ENCODE results near the gene SLC15A3.
A peak's percentile ranks its signal among the peaks of the same experiment; 100 is the strongest.

The SLC15A3 gene

GRCh38 chr11:60900673-60901404, 51.1 kb downstream of the SLC15A3 start:
- H3K4me3 ChIP-seq = no peak overlapping the region
- peaks cover 78 to 92% (median 87%) of the 10 kb centered on the region in 11 experiments for H3K36me3 ChIP-seq
- peak overlapping the region in 4 of 11 experiments; percentile 2 to 18 (median 12); a peak in 3 of 22 replicates for H3K9ac ChIP-seq
- no peak overlapping the region for H3K4me2 ChIP-seq
- TF ChIP-seq Cebpa-rat (IDR thresholded peaks at IDR 0.05) = no peak
- no peak overlapping the region for H3K27ac ChIP-seq
- H3K4me1 ChIP-seq = peaks cover 15 to 26% (median 21%) of the 10 kb centered on the region in 10 experiments
- H4K20me1 ChIP-seq = peaks cover 19 to 92% (median 77%) of the 10 kb centered on the region in 11 experiments; a peak in 21 of 22 replicates
- H3K27me3 ChIP-seq = no peaks in the 10 kb centered on the region
- no peaks in the 10 kb centered on the region for H3K9me3 ChIP-seq (replicated peaks in 1 of 11)

GRCh38 chr11:60899977-60900376, 52.0 kb downstream of the SLC15A3 start:
- H4K20me1 ChIP-seq = peaks cover 19 to 91% (median 68%) of the 10 kb centered on the region in 11 experiments; a peak in 21 of 22 replicates
- peaks cover 86 to 100% (median 96%) of the 10 kb centered on the region in 11 experiments for H3K36me3 ChIP-seq
- H3K9ac ChIP-seq = peak overlapping the region in 2 of 11 experiments; percentile 2 to 14; a peak in 1 of 22 replicates
- TF ChIP-seq Cebpa-rat (IDR thresholded peaks at IDR 0.05) = no peak
- H3K27ac ChIP-seq = no peak overlapping the region
- no peak overlapping the region for H3K4me2 ChIP-seq
- no peaks in the 10 kb centered on the region for H3K27me3 ChIP-seq
- no peak overlapping the region for H3K4me3 ChIP-seq
- H3K4me1 ChIP-seq = peaks cover 10 to 27% (median 16%) of the 10 kb centered on the region in 10 experiments
- no peaks in the 10 kb centered on the region for H3K9me3 ChIP-seq (replicated peaks in 1 of 11)

GRCh38 chr11:60899046-60899936, 52.7 kb downstream of the SLC15A3 start:
- peaks cover 4 to 20% (median 9%) of the 10 kb centered on the region in 10 experiments for H3K4me1 ChIP-seq
- H3K27ac ChIP-seq = peak overlapping the region in 9 of 11 experiments; percentile 4 to 75 (median 53); a peak in 17 of 22 replicates

GRCh38 chr11:60897496-60897895, 54.5 kb downstream of the SLC15A3 start:
- Histone ChIP-seq H4K20me1 (peaks cover 0 to 86% (median 49%) of the 10 kb centered on the region in 11 experiments; a peak in 21 of 22 replicates), H3K27me3 (no peaks in the 10 kb centered on the region), H3K36me3 (peaks cover 89 to 100% (median 100%) of the 10 kb centered on the region in 11 experiments), H3K4me2 (no peak overlapping the region), H3K9ac (no peak overlapping the region), H3K9me3 (replicated peaks in 1 of 11) (no peaks in the 10 kb centered on the region), H3K4me1 (peaks cover 0 to 15% (median 2%) of the 10 kb centered on the region in 10 experiments; a peak in 5 of 20 replicates), H3K4me3 (no peak overlapping the region), H3K27ac (no peak overlapping the region)
- no peak for TF ChIP-seq Cebpa-rat (IDR thresholded peaks at IDR 0.05)

More at GRCh38 chr11:60899046-60899936, 52.7 kb downstream of the SLC15A3 start:
- Histone ChIP-seq H3K4me3 (no peak overlapping the region), H3K36me3 (peaks cover 93 to 100% (median 99%) of the 10 kb centered on the region in 11 experiments), H3K9ac (peak overlapping the region in 4 of 11 experiments; percentile 2 to 45 (median 6); a peak in 2 of 22 replicates), H4K20me1 (peaks cover 17 to 89% (median 62%) of the 10 kb centered on the region in 11 experiments; a peak in 21 of 22 replicates), H3K4me2 (no peak overlapping the region), H3K27me3 (no peaks in the 10 kb centered on the region), H3K9me3 (replicated peaks in 1 of 11) (no peaks in the 10 kb centered on the region)
- TF ChIP-seq Cebpa-rat (IDR thresholded peaks at IDR 0.05) = no peak

- Histone ChIP-seq H3K27ac (no peak overlapping the region), H3K9me3 (replicated peaks in 1 of 11) (no peaks in the 10 kb centered on the region), H3K27me3 (no peaks in the 10 kb centered on the region), H3K9ac (no peak overlapping the region; a peak in 1 of 22 replicates), H3K4me2 (peak overlapping the region in 2 of 11 experiments; percentile 6 to 8; a peak in 3 of 22 replicates), H3K4me1 (peaks cover 0 to 19% (median 2%) of the 10 kb centered on the region in 10 experiments; a peak in 6 of 20 replicates), H3K4me3 (no peak overlapping the region), H3K36me3 (peaks cover 85 to 99% (median 97%) of the 10 kb centered on the region in 11 experiments), H4K20me1 (peaks cover 0 to 81% (median 43%) of the 10 kb centered on the region in 11 experiments; a peak in 18 of 22 replicates)
- TF ChIP-seq Cebpa-rat (IDR thresholded peaks at IDR 0.05) = no peak
Observed at GRCh38 chr11:60895687-60896086, 56.3 kb downstream of the SLC15A3 start.

- H3K9ac ChIP-seq = peak overlapping the region in 3 of 11 experiments; percentile 5 to 50 (median 18); a peak in 2 of 22 replicates
- peaks cover 47 to 76% (median 67%) of the 10 kb centered on the region in 11 experiments for H3K36me3 ChIP-seq
- no peak overlapping the region for H3K4me3 ChIP-seq
- no peak for TF ChIP-seq Cebpa-rat (IDR thresholded peaks at IDR 0.05)
- H3K9me3 ChIP-seq (replicated peaks in 1 of 11) = no peaks in the 10 kb centered on the region
- H4K20me1 ChIP-seq = peaks cover 0 to 60% (median 24%) of the 10 kb centered on the region in 11 experiments; a peak in 13 of 22 replicates
- no peaks in the 10 kb centered on the region for H3K27me3 ChIP-seq
- H3K4me2 ChIP-seq = no peak overlapping the region
- H3K4me1 ChIP-seq = peaks cover 0 to 18% (median 0%) of the 10 kb centered on the region in 10 experiments; a peak in 5 of 20 replicates
- H3K27ac ChIP-seq = no peak overlapping the region
Observed at GRCh38 chr11:60891103-60891741, 60.8 kb downstream of the SLC15A3 start.

GRCh38 chr11:60890696-60891095, 61.3 kb downstream of the SLC15A3 start:
- Histone ChIP-seq H3K27ac (no peak overlapping the region), H3K27me3 (no peaks in the 10 kb centered on the region), H3K4me1 (peaks cover 0 to 12% (median 0%) of the 10 kb centered on the region in 10 experiments; a peak in 5 of 20 replicates), H3K9me3 (replicated peaks in 1 of 11) (no peaks in the 10 kb centered on the region), H3K4me3 (no peak overlapping the region), H4K20me1 (peaks cover 0 to 55% (median 24%) of the 10 kb centered on the region in 11 experiments; a peak in 12 of 22 replicates), H3K4me2 (no peak overlapping the region), H3K36me3 (peaks cover 42 to 71% (median 62%) of the 10 kb centered on the region in 11 experiments), H3K9ac (no peak overlapping the region)
- TF ChIP-seq Cebpa-rat (IDR thresholded peaks at IDR 0.05) = no peak

GRCh38 chr11:60889869-60890311, 62.1 kb downstream of the SLC15A3 start:
- H3K4me2 ChIP-seq = no peak overlapping the region
- no peaks in the 10 kb centered on the region for H3K9me3 ChIP-seq (replicated peaks in 1 of 11)
- peaks cover 0 to 49% (median 24%) of the 10 kb centered on the region in 11 experiments; a peak in 12 of 22 replicates for H4K20me1 ChIP-seq
- no peak overlapping the region for H3K27ac ChIP-seq
- no peak for TF ChIP-seq Cebpa-rat (IDR thresholded peaks at IDR 0.05)
- no peaks in the 10 kb centered on the region for H3K27me3 ChIP-seq
- no peak overlapping the region for H3K4me3 ChIP-seq
- H3K9ac ChIP-seq = no peak overlapping the region
- peaks cover 0 to 7% (median 0%) of the 10 kb centered on the region in 10 experiments; a peak in 3 of 20 replicates for H3K4me1 ChIP-seq
- H3K36me3 ChIP-seq = peaks cover 34 to 63% (median 54%) of the 10 kb centered on the region in 11 experiments

Measured in BLaER1 treated with 17β-estradiol and CSF1 and Interleukin-3, amounts not matched to agents 10 nM and 100 nM (cell line).